Gastroesophageal sphincter (tissue), 3 donors: Measurements from ENCODE around the gene CLEC19A.

ENCODE experiments used
- EP300 ChIP-seq: sonication (generic); formaldehyde crosslinking; IDR thresholded peaks from one replicate; pipeline ENCODE4 v1.6.1; 2017; ENCODE audit warnings: antibody characterized with exemption, mild to moderate bottlenecking
- POLR2A ChIP-seq, 2 donors: fragments of 450-650 bp; IDR thresholded peaks; one replicate each; pipeline ENCODE4 v1.6.1; 2017; ENCODE audit warnings: antibody characterized with exemption in 2 of 2, mild to moderate bottlenecking in 2 of 2, moderate library complexity in 1 of 2
- POLR2AphosphoS5 ChIP-seq: sonication (generic); formaldehyde crosslinking; IDR thresholded peaks from one replicate; pipeline ENCODE4 v1.6.1; 2017; ENCODE audit warnings: antibody characterized with exemption
- TF ChIP-seq, protein P1 (sequence below), 4 experiments: fragments of 200-600 bp in 2 of 4; fragments of 450-650 bp in 2 of 4; sonication (generic) in 1 of 4; IDR thresholded peaks; one replicate each; pipeline ENCODE4 v1.5.1; 2017 to 2019; ENCODE audit warnings: antibody characterized with exemption in 4 of 4, mild to moderate bottlenecking in 2 of 4, moderate library complexity in 2 of 4

DNA sequence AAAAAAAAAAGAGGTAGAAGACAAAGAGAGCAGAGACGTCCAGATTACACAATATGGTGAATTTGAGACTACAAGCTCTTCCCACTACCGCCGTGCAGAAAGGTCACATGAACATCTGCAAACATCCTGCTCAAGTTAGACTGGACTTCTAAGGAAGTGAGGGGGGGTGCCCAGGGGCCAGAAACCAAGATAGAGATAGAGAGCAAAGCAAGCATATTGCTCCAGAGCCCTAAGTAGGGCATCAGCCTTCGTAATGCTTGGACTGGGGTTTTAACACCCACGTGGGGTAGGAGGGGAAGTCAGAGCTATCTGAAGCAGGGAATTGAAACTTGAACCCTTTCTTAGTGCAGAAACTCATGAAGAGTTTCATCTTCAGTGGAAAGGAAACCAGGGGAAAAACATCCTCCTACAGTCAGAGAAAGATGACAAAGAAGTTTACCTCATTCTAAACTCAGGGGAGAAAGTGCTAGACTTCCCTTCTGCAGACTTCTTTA, 8.7 kb downstream of the CLEC19A start:
- TF ChIP-seq, protein P1, sequence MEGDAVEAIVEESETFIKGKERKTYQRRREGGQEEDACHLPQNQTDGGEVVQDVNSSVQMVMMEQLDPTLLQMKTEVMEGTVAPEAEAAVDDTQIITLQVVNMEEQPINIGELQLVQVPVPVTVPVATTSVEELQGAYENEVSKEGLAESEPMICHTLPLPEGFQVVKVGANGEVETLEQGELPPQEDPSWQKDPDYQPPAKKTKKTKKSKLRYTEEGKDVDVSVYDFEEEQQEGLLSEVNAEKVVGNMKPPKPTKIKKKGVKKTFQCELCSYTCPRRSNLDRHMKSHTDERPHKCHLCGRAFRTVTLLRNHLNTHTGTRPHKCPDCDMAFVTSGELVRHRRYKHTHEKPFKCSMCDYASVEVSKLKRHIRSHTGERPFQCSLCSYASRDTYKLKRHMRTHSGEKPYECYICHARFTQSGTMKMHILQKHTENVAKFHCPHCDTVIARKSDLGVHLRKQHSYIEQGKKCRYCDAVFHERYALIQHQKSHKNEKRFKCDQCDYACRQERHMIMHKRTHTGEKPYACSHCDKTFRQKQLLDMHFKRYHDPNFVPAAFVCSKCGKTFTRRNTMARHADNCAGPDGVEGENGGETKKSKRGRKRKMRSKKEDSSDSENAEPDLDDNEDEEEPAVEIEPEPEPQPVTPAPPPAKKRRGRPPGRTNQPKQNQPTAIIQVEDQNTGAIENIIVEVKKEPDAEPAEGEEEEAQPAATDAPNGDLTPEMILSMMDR (IDR thresholded peaks at IDR 0.05), result no peak
- TF ChIP-seq EP300 (no peak), POLR2A (IDR thresholded peaks at IDR 0.05) (no peak), POLR2AphosphoS5 (no peak)
